ENCODE measurements around the gene JARID2. TPM values are rescaled to one million over a fixed set of nuclear protein-coding genes. Genes with fewer than 3 reads are reported as not detected.
A peak's percentile ranks its signal among the peaks of the same experiment; 100 is the strongest.

The JARID2 gene
- total and polyA plus RNA-seq, 9 of the 15 experiments (the other 6 are each of a cell fraction or from before 2014, with no cell fraction given): 5.0 to 29.0 (median 15.6) TPM

DNA sequence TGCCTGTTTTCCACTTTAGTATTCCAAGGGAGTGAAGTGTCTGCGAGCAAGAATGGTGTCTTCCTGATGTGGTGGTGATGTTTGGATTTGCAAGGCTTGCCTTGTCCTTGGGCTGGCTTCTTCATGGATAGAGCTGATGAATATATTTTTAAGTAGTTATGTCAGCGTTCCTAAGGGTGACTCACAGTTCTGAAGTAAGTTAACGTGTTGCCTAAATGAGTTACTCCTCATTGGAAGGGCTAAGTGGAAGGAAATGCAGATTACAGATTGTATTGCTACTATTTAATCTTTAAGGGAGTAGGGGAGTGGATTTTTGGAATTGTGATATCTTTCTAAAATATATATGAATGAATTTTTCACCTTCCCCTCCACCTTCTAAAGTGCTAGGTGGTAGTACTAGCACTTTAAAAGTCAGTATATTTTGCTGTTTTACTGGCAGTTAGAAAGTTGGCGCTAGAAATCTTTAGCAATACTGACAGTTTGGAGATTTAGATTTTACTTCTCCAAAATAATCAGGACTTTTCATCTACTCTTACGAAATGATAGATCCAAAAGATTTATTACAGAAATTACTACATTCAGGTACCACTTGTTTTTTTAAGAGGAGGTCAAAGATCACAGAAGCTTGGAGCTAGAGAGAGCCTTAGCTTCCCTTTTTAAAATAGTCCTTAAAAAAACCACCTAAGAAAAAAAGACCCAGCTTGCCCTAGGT lies 197.4 kb downstream of the JARID2 start:
- H3K36me3 ChIP-seq (ENCODE audit: control insufficient read depth, insufficient read depth, low read length): no peaks in the 10 kb centered on the region; the same call in 2 of the 3 replicates
- peaks cover 92% of the 10 kb centered on the region for H3K79me2 ChIP-seq (ENCODE audit: control insufficient read depth, insufficient read depth, low read length)
- peak in 1 of 4 experiments; percentile 39 for DNase-seq (ENCODE audit: extremely low read depth in 1 of 4, low spot score in 3 of 4)
- POLR2A ChIA-PET: interaction anchor here (0.5 kb wide), 1 partner anchor 353 kb away, joined by 3 read pairs; no protein-coding TSS in a partner anchor
- no peak overlapping the region for H2AFZ ChIP-seq (ENCODE audit: low read depth, low read length)
- no peak overlapping the region for H3K4me2 ChIP-seq (ENCODE audit: insufficient read depth, low read length)
- no peaks in the 10 kb centered on the region for H3K9me3 ChIP-seq (replicated peaks; ENCODE audit: control insufficient read depth, insufficient read depth, low read depth, low read length)
- H3K27me3 ChIP-seq (ENCODE audit: control insufficient read depth in 2 of 2, insufficient read depth in 2 of 2, low read length in 2 of 2): no peaks in the 10 kb centered on the region
- intact Hi-C loops (cut with micrococcal nuclease): loop anchor here (10.0 kb wide), 1 partner anchor 118 kb away; no protein-coding TSS in a partner anchor
- peak; percentile 6 for FAIRE-seq
- no peak overlapping the region for H3K4me3 ChIP-seq
- H3K9ac ChIP-seq (ENCODE audit: insufficient read depth in 1 of 2, low read depth in 2 of 2, low read length in 2 of 2): no peak overlapping the region
- no peak overlapping the region for H3K27ac ChIP-seq (ENCODE audit: extremely low read depth, low read depth, low read length)
- in situ Hi-C loops (cut with MboI): no loop called here
- CTCF ChIA-PET (ENCODE audit: low intra/inter-chr PET ratio): no interaction called here
- H4K20me1 ChIP-seq (replicated peaks; ENCODE audit: control insufficient read depth, insufficient read depth, low read length): peaks cover 44% of the 10 kb centered on the region
- WGBS (ENCODE audit: insufficient coverage, low coverage, missing lambda C conversion rate): 37% methylated on average over 5 of the region's 5 CpGs
- no peak for ATAC-seq
- BruUV-seq (replicated peaks): no TSS peak
- no peaks in the 10 kb centered on the region for H3K9me1 ChIP-seq (ENCODE audit: control insufficient read depth, insufficient read depth, low read length)
- H3K4me1 ChIP-seq (replicated peaks in 1 of 2; ENCODE audit: control insufficient read depth in 2 of 2, insufficient read depth in 2 of 2, low read length in 2 of 2): peaks cover 3 to 24% of the 10 kb centered on the region in 2 experiments; a peak in 4 of 5 replicates
- TF ChIP-seq JUN (IDR thresholded peaks at IDR 0.05; ENCODE audit: borderline replicate concordance, low read depth, low read length) (peak; percentile 42; the same call in 1 of the 2 replicates), JUN (CRISPR knock-in tag; IDR thresholded peaks at IDR 0.05; ENCODE audit: borderline replicate concordance) (no peak), JUNB (CRISPR knock-in tag; conservative IDR thresholded peaks at IDR 0.05) (0 out of 2 replicates have a peak, but pooled peaks have one; percentile 28), GATA2 (CRISPR knock-in tag; IDR thresholded peaks at IDR 0.05) (no peak), ZBTB12 (CRISPR knock-in tag; IDR thresholded peaks at IDR 0.05) (no peak), DPF2 (IDR thresholded peaks at IDR 0.05) (peak; percentile 31; the same call in 1 of the 2 replicates), EP400 (IDR thresholded peaks at IDR 0.05) (no peak), NR2C2 (CRISPR knock-in tag; IDR thresholded peaks at IDR 0.05) (no peak), NR2C2 (tag; IDR thresholded peaks at IDR 0.05) (0 out of 2 replicates have a peak, but pooled peaks have one; percentile 29), CEBPB (tag; IDR thresholded peaks at IDR 0.05) (peak; percentile 48; the same call in 1 of the 2 replicates), HMG20A (CRISPR knock-in tag; conservative IDR thresholded peaks at IDR 0.05) (no peak), ZKSCAN8 (CRISPR knock-in tag; IDR thresholded peaks at IDR 0.05) (no peak), NEUROD1 (IDR thresholded peaks at IDR 0.05; ENCODE audit: borderline replicate concordance, low read depth, low read length, partially characterized antibody) (no peak), DACH1 (IDR thresholded peaks at IDR 0.05; ENCODE audit: partially characterized antibody) (no peak), JUND (IDR thresholded peaks at IDR 0.05; ENCODE audit: borderline replicate concordance, low read depth, low read length) (peak; percentile 63; the same call in 1 of the 2 replicates), JUND (tag; IDR thresholded peaks at IDR 0.05; ENCODE audit: borderline replicate concordance, low read depth, low read length) (no peak), SMARCA4 (IDR thresholded peaks at IDR 0.05) (0 out of 2 replicates have a peak, but pooled peaks have one; percentile 24)
- TF ChIP-seq, protein P1, sequence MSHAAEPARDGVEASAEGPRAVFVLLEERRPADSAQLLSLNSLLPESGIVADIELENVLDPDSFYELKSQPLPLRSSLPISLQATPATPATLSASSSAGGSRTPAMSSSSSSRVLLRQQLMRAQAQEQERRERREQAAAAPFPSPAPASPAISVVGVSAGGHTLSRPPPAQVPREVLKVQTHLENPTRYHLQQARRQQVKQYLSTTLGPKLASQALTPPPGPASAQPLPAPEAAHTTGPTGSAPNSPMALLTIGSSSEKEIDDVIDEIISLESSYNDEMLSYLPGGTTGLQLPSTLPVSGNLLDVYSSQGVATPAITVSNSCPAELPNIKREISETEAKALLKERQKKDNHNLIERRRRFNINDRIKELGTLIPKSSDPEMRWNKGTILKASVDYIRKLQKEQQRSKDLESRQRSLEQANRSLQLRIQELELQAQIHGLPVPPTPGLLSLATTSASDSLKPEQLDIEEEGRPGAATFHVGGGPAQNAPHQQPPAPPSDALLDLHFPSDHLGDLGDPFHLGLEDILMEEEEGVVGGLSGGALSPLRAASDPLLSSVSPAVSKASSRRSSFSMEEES (CRISPR knock-in tag; IDR thresholded peaks at IDR 0.05): no peak
- TF ChIP-seq, protein P2, sequence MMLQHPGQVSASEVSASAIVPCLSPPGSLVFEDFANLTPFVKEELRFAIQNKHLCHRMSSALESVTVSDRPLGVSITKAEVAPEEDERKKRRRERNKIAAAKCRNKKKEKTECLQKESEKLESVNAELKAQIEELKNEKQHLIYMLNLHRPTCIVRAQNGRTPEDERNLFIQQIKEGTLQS (IDR thresholded peaks at IDR 0.05): peak; percentile 84
- TF ChIP-seq, protein P2 (CRISPR knock-in tag; conservative IDR thresholded peaks at IDR 0.05): no peak

Data from K562 (cell line).